HFFc6 (cell line): Measurements from ENCODE around the gene FAM168B. TPM values are rescaled to one million over a fixed set of nuclear protein-coding genes. Genes with fewer than 3 reads are reported as not detected.
"Not testable (repeated sequence)": the region's sequence is repeated elsewhere in the genome, so short reads cannot be mapped to it uniquely, and the experiment has no call there.

Experiments
- DNase-seq: peaks from one replicate; pipeline ENCODE4 v3.0.0-alpha.2; 2018
- H3K27ac Mint-ChIP-seq: 2 replicates; pipeline ENCODE4 v1.8.0; 2020; ENCODE audit warnings: mild to moderate bottlenecking, mixed read lengths
- H3K27me3 Mint-ChIP-seq: 2 replicates; pipeline ENCODE4 v1.8.0; 2021; ENCODE audit warnings: mild to moderate bottlenecking, moderate library complexity, mixed read lengths; ENCODE audit not compliant: insufficient read depth
- H3K36me3 Mint-ChIP-seq: 2 replicates; pipeline ENCODE4 v1.8.0; 2021; ENCODE audit warnings: low read depth, mixed read lengths
- H3K4me1 Mint-ChIP-seq: 2 replicates; pipeline ENCODE4 v1.8.0; 2020; ENCODE audit warnings: low read depth, mixed read lengths
- H3K4me3 Mint-ChIP-seq: 2 replicates; pipeline ENCODE4 v1.8.0; 2020; ENCODE audit warnings: mild to moderate bottlenecking, moderate library complexity, mixed read lengths
- H3K9me3 Mint-ChIP-seq: 2 replicates; pipeline ENCODE4 v1.8.0; 2020; ENCODE audit warnings: mild to moderate bottlenecking, mixed read lengths
- CTCF ChIP-seq: fragments of 200-600 bp; sonication (generic); IDR thresholded peaks from 2 replicates; pipeline ENCODE4 v1.5.0; 2021; ENCODE audit warnings: antibody characterized with exemption, mild to moderate bottlenecking
- total RNA-seq, 6 experiments: library from RNA; stranded (reverse); fragmentation: NEBNext Ultra II Directional; extraction: Animal tissue kit (Norgen Biotek cat#: 25700); gene quantifications; 2 replicates in 1 of 6; 3 replicates in 5 of 6; pipeline ENCODE4 v1.2.3, GENCODE V29; 2021

Gene FAM168B
- total RNA-seq, 6 experiments from 2014 or later = 87.2 to 103 (median 95.3) TPM

- H3K4me1 Mint-ChIP-seq = peaks cover 22% of the 10 kb centered on the region
- H3K9me3 Mint-ChIP-seq = no peaks in the 10 kb centered on the region
- no peaks in the 10 kb centered on the region for H3K27me3 Mint-ChIP-seq
- H3K36me3 Mint-ChIP-seq = peaks cover 4% of the 10 kb centered on the region
- TF ChIP-seq CTCF = no peak
- no peak for DNase-seq
- peak overlapping the region; percentile 96 for H3K4me3 Mint-ChIP-seq
- peak overlapping the region; percentile 91 for H3K27ac Mint-ChIP-seq
Observed at GRCh38 chr2:131094463-131095281, 1.4 kb upstream of the FAM168B start.

DNA sequence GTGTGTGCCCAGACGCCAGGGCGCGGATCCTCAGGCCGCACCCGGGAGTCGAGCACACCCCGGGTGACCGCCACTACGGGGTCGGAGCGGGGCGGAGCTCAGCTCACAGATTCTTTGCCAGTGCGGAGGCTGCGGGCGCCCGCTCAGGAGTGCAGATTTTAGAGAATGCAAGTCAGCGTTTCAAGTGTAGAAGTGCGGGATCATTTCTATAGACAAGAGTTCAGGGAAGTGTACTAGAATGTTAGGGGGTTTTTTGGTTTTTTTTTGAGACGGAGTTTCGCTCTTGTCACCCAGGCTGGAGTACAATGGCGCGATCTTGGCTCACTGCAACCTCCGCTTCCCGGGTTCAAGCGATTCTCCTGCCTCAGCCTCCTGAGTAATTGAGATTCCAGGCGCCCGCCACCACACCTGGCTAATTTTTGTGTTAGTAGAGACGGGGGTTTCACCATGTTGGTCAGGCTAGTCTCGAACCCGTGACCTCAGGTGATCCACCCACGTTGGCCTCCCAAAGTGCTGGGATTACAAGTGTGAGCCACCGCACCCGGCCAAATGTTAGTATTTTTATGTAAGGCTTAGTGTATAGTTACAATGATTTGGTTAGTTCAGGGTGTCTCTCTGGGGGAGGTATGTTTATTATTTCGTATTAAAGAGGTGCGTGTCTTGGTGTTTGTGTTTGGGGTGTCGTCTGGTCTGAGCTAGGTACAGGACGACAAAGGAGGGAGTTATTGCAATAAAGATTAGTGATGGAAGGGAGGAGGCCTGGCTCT lies 619 bp upstream of the FAM168B start:
- Mint-ChIP-seq H3K4me1 (peaks cover 22% of the 10 kb centered on the region), H3K9me3 (no peaks in the 10 kb centered on the region), H3K27me3 (no peaks in the 10 kb centered on the region), H3K27ac (peak overlapping the region; percentile 91), H3K4me3 (peak overlapping the region; percentile 96), H3K36me3 (peaks cover 5% of the 10 kb centered on the region)
- no peak for DNase-seq
- no peak for TF ChIP-seq CTCF

GRCh38 chr2:131092458-131093005 lies 728 bp downstream of the FAM168B start:
- peaks cover 22% of the 10 kb centered on the region for H3K4me1 Mint-ChIP-seq
- no peaks in the 10 kb centered on the region for H3K27me3 Mint-ChIP-seq
- peak overlapping the region; percentile 83 for H3K27ac Mint-ChIP-seq
- H3K9me3 Mint-ChIP-seq = no peaks in the 10 kb centered on the region
- H3K36me3 Mint-ChIP-seq = peaks cover 10% of the 10 kb centered on the region
- TF ChIP-seq CTCF = no peak
- H3K4me3 Mint-ChIP-seq = peak overlapping the region; percentile 91
- DNase-seq = no peak

DNA sequence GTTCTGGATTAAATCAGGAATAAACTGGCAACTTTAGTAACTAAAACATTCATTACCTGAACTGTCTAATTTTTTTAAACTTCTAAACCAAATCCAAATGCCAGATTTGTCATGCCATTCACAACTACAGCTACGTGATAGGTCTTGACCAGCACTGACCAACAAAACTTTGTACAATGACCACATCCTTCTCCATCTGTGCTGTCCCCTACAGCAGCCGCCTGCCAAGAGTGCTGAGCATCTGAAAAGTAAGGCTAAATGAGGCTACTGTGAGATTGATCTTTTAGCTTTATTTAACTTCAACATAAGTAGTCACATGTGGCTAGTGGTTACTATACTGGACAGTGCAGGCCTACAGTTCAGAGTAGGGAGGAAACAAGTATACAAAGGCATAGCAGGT lies 7.6 kb downstream of the FAM168B start:
- DNase-seq = no peak
- Mint-ChIP-seq H3K27me3 (no peaks in the 10 kb centered on the region), H3K36me3 (peaks cover 39% of the 10 kb centered on the region), H3K4me3 (no peak overlapping the region), H3K9me3 (no peaks in the 10 kb centered on the region), H3K27ac (0 out of 2 replicates have a peak overlapping the region, but pooled peaks have one; percentile 11), H3K4me1 (peaks cover 13% of the 10 kb centered on the region)
- no peak for TF ChIP-seq CTCF

GRCh38 chr2:131081190-131081589 lies 12.1 kb downstream of the FAM168B start:
- no peak overlapping the region for H3K4me3 Mint-ChIP-seq
- no peak for TF ChIP-seq CTCF
- peaks cover 11% of the 10 kb centered on the region for H3K4me1 Mint-ChIP-seq
- no peak for DNase-seq
- H3K9me3 Mint-ChIP-seq = no peaks in the 10 kb centered on the region
- no peak overlapping the region; the same call in 1 of the 2 replicates for H3K27ac Mint-ChIP-seq
- no peaks in the 10 kb centered on the region for H3K27me3 Mint-ChIP-seq
- peaks cover 53% of the 10 kb centered on the region for H3K36me3 Mint-ChIP-seq

DNA sequence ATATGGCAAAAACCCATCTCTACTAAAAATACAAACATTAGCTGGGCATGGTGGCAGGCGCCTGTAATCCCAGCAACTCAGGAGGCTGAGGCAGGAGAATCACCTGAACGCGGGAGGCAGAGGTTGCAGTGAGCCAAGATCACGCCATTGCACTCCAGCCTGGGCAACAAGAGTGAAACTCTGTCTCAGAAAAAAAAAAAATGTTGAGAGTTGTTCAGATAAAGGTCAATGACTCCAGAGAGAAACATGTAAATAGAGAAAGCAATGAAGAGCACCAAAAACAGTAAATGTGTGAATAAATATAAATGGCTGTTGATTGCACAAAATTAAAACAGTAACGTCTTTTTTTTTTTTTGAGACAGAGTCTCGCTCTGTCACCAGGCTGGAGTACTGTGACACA lies 13.3 kb downstream of the FAM168B start:
- H3K9me3 Mint-ChIP-seq, DNase-seq, H3K27ac Mint-ChIP-seq, H3K4me3 Mint-ChIP-seq, H3K27me3 Mint-ChIP-seq, H3K4me1 Mint-ChIP-seq: not testable (repeated sequence)
- peaks cover 48% of the 10 kb centered on the region for H3K36me3 Mint-ChIP-seq
